Measurements from ENCODE around the gene FHIP1A. TPM values are rescaled to one million over a fixed set of nuclear protein-coding genes. Genes with fewer than 3 reads are reported as not detected.

FHIP1A gene
- total and polyA plus RNA-seq, 2 of the 13 experiments (the other 11 are each of a cell fraction or from before 2014, with no cell fraction given), result 4.1 to 6.2 TPM

DNA sequence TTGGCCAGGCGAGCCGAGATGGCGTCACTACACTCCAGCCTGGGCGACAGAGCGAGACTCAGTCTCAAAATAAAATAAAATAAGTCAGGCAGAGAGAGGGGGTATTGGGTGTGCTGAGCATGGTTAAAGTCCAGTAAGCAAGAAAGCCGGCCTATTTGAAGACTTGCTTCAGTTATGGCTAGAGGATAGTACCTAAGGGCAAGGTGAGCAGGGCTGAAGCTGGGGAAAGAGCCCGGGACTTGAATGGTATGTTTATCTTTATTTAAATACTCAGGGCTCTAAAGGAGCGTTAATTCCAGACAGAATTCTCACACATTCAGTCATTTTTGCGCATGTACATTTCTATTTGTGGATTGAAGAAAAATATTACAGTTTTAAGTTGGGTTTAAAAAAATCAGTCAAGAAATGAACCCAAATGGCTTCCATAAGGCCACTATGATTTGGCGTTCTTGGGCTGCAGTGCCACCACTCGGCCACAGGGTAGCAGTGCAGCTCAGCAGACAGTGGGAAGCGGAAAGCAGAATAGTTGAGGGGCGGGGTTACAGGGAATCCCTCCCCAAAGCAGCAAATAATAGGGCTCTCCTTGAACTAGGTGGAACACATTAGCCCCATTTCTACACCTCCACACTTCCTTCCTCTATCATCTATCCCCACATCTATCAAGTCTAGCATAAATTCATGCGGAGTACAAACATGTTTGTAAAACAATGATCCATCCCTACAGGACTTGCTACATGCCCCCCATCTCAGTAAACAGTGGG is 46.4 kb upstream of the FHIP1A start (continued):
- TF ChIP-seq, protein P1, sequence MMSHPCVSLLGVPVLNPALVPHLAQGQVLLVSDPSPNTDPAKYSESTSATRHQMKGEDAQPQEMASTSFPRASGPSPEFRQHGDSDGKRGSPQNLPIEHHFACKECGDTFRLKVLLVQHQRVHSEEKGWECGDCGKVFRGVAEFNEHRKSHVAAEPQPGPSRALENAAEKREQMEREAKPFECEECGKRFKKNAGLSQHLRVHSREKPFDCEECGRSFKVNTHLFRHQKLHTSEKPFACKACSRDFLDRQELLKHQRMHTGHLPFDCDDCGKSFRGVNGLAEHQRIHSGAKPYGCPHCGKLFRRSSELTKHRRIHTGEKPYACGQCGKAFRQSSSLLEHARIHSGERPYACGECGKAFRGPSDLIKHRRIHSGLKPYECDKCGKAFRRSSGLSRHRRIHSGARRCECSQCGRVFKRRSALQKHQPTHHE (CRISPR knock-in tag; IDR thresholded peaks at IDR 0.05; ENCODE audit: borderline replicate concordance), result no peak
- TF ChIP-seq SSRP1 (CRISPR knock-in tag; IDR thresholded peaks at IDR 0.05), result 0 out of 2 replicates have a peak, but pooled peaks have one; percentile 43
- no peak for TF ChIP-seq LCORL (IDR thresholded peaks at IDR 0.05)
- peak; percentile 26; the same call in 1 of the 2 replicates for TF ChIP-seq LCORL (CRISPR knock-in tag; IDR thresholded peaks at IDR 0.05)
- TF ChIP-seq TEAD3 (CRISPR knock-in tag; optimal IDR thresholded peaks at IDR 0.05; ENCODE audit: borderline replicate concordance), result peak; percentile 43
- TF ChIP-seq TCF7L2 (IDR thresholded peaks at IDR 0.05; ENCODE audit: low read depth, low read length), result no peak
- no peak for TF ChIP-seq ZNF605 (CRISPR knock-in tag; IDR thresholded peaks at IDR 0.05)
- no peak for TF ChIP-seq ZFP36L1 (CRISPR knock-in tag; IDR thresholded peaks at IDR 0.05)
- TF ChIP-seq ZNF496 (CRISPR knock-in tag; IDR thresholded peaks at IDR 0.05; ENCODE audit: insufficient replicate concordance), result no peak
- TF ChIP-seq, protein P2, sequence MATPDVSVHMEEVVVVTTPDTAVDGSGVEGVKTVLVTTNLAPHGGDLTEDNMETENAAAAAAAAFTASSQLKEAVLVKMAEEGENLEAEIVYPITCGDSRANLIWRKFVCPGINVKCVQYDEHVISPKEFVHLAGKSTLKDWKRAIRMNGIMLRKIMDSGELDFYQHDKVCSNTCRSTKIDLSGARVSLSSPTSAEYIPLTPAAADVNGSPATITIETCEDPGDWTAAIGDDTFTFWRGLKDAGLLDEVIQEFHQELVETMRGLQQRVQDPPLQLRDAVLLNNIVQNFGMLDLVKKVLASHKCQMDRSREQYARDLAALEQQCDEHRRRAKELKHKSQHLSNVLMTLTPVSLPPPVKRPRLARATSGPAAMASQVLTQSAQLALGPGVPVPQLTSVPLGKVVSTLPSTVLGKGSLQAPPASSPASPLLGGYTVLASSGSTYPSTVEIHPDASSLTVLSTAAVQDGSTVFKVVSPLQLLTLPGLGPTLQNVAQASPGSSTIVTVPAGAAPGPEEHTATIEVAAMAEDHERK (CRISPR knock-in tag; IDR thresholded peaks at IDR 0.05; ENCODE audit: low read depth), result no peak
- TF ChIP-seq ZNF260 (CRISPR knock-in tag; IDR thresholded peaks at IDR 0.05; ENCODE audit: borderline replicate concordance, low read depth), result no peak
- TF ChIP-seq, protein P3, sequence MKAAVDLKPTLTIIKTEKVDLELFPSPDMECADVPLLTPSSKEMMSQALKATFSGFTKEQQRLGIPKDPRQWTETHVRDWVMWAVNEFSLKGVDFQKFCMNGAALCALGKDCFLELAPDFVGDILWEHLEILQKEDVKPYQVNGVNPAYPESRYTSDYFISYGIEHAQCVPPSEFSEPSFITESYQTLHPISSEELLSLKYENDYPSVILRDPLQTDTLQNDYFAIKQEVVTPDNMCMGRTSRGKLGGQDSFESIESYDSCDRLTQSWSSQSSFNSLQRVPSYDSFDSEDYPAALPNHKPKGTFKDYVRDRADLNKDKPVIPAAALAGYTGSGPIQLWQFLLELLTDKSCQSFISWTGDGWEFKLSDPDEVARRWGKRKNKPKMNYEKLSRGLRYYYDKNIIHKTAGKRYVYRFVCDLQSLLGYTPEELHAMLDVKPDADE (CRISPR knock-in tag; IDR thresholded peaks at IDR 0.05), result no peak
- peak; percentile 36; the same call in 1 of the 2 replicates for TF ChIP-seq ZNF614 (CRISPR knock-in tag; IDR thresholded peaks at IDR 0.05; ENCODE audit: borderline replicate concordance)
- TF ChIP-seq AHR (CRISPR knock-in tag; IDR thresholded peaks at IDR 0.05), result no peak
- no peak for TF ChIP-seq FOXC1 (CRISPR knock-in tag; IDR thresholded peaks at IDR 0.05; ENCODE audit: borderline replicate concordance)
- TF ChIP-seq, protein P4, sequence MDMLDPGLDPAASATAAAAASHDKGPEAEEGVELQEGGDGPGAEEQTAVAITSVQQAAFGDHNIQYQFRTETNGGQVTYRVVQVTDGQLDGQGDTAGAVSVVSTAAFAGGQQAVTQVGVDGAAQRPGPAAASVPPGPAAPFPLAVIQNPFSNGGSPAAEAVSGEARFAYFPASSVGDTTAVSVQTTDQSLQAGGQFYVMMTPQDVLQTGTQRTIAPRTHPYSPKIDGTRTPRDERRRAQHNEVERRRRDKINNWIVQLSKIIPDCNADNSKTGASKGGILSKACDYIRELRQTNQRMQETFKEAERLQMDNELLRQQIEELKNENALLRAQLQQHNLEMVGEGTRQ (IDR thresholded peaks at IDR 0.05; ENCODE audit: low read depth, low read length), result no peak
- TF ChIP-seq, protein P4 (CRISPR knock-in tag; IDR thresholded peaks at IDR 0.05; ENCODE audit: borderline replicate concordance), result no peak
- no peak for TF ChIP-seq KDM1A (CRISPR knock-in tag; IDR thresholded peaks at IDR 0.05)
- no peak for TF ChIP-seq ZNF3 (CRISPR knock-in tag; IDR thresholded peaks at IDR 0.05)
- TF ChIP-seq, protein P5, sequence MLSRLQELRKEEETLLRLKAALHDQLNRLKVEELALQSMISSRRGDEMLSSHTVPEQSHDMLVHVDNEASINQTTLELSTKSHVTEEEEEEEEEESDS (CRISPR knock-in tag; IDR thresholded peaks at IDR 0.05; ENCODE audit: borderline replicate concordance), result no peak
- TF ChIP-seq, protein P6, sequence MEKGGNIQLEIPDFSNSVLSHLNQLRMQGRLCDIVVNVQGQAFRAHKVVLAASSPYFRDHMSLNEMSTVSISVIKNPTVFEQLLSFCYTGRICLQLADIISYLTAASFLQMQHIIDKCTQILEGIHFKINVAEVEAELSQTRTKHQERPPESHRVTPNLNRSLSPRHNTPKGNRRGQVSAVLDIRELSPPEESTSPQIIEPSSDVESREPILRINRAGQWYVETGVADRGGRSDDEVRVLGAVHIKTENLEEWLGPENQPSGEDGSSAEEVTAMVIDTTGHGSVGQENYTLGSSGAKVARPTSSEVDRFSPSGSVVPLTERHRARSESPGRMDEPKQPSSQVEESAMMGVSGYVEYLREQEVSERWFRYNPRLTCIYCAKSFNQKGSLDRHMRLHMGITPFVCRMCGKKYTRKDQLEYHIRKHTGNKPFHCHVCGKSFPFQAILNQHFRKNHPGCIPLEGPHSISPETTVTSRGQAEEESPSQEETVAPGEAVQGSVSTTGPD (CRISPR knock-in tag; IDR thresholded peaks at IDR 0.05), result no peak
- no peak for TF ChIP-seq STAT5B (CRISPR knock-in tag; IDR thresholded peaks at IDR 0.05)
- no peak for TF ChIP-seq PAWR (CRISPR knock-in tag; IDR thresholded peaks at IDR 0.05; ENCODE audit: borderline replicate concordance)

Measured in HepG2 (cell line).